Mammary epithelial cell (primary cell): ENCODE results near the gene NSUN3.

Experiments used
- EZH2 ChIP-seq: IDR thresholded peaks from 2 replicates; pipeline ENCODE4 v1.6.1; 2012; ENCODE audit warnings: low read length, inconsistent platforms, borderline replicate concordance
- TF ChIP-seq, protein P1 (sequence below), 2 donors: IDR thresholded peaks in 1 of 2; conservative IDR thresholded peaks in 1 of 2; 2 replicates each; pipeline ENCODE4 v1.5.1; 2011 to 2012; ENCODE audit warnings: inconsistent platforms in 2 of 2, low read length in 2 of 2, mild to moderate bottlenecking in 2 of 2, control low read depth in 1 of 2, low read depth in 1 of 2; ENCODE audit not compliant: insufficient read depth in 1 of 2; ENCODE audit errors: extremely low read depth in 1 of 2

DNA sequence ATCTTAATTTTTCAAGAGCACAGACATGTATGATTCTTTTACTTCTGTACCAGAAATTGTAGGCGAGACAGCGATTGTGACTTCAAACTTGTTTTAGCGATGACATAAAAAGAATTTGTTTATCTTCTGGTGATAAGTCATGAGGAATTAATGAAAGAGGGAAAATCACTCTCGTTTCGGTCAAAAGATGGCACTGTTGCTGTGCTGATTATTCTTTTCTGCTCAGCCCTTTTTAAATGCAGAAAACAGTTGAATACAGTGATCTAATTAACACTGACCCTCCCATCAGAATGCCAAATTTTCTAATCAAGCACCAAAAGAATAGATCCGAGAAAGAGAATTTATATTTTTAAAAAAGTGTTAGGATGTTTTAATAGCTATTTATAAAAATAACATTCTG lies 52.6 kb downstream of the NSUN3 start:
- TF ChIP-seq, protein P1, sequence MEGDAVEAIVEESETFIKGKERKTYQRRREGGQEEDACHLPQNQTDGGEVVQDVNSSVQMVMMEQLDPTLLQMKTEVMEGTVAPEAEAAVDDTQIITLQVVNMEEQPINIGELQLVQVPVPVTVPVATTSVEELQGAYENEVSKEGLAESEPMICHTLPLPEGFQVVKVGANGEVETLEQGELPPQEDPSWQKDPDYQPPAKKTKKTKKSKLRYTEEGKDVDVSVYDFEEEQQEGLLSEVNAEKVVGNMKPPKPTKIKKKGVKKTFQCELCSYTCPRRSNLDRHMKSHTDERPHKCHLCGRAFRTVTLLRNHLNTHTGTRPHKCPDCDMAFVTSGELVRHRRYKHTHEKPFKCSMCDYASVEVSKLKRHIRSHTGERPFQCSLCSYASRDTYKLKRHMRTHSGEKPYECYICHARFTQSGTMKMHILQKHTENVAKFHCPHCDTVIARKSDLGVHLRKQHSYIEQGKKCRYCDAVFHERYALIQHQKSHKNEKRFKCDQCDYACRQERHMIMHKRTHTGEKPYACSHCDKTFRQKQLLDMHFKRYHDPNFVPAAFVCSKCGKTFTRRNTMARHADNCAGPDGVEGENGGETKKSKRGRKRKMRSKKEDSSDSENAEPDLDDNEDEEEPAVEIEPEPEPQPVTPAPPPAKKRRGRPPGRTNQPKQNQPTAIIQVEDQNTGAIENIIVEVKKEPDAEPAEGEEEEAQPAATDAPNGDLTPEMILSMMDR (conservative IDR thresholded peaks at IDR 0.05 in 1 of 2, IDR thresholded peaks at IDR 0.05 in 1 of 2; ENCODE audit: extremely low read depth in 1 of 2, insufficient read depth in 1 of 2, low read depth in 1 of 2, low read length in 2 of 2) = peak; percentile 29 to 49
- TF ChIP-seq EZH2 = no peak
